Lower leg skin (tissue), 4 donors: Measurements from ENCODE around the gene SLC38A11. TPM values are rescaled to one million over a fixed set of nuclear protein-coding genes. Genes with fewer than 3 reads are reported as not detected.

ENCODE experiments used
- DNase-seq, 2 donors: peaks; one replicate each; pipeline ENCODE4 v3.0.0-alpha.2; 2019; ENCODE audit warnings: low spot score in 2 of 2
- H3K4me3 ChIP-seq: fragments of 200-600 bp; sonication (generic); 2 replicates; pipeline ENCODE4 v1.5.1; 2017; ENCODE audit warnings: mild to moderate bottlenecking, low read depth; ENCODE audit not compliant: poor library complexity, severe bottlenecking
- POLR2A ChIP-seq, 2 donors: fragments of 450-650 bp; IDR thresholded peaks; one replicate each; pipeline ENCODE4 v1.6.1; 2016 to 2017; ENCODE audit warnings: antibody characterized with exemption in 2 of 2, mild to moderate bottlenecking in 1 of 2, moderate library complexity in 1 of 2
- WGBS, 2 donors: methylation state at CpG; one replicate each; pipeline ENCODE4 v1.1.5; 2018; 5-methylcytosine and 5-hydroxymethylcytosine counted together
- intact Hi-C: fragments of 100-400 bp; cut with DNase I; formaldehyde crosslinking; loops from one replicate; pipeline ENCODE4 v1.15.0; 2023; ENCODE audit warnings: low total_unique reads
- total RNA-seq, 4 donors: library from RNA; depleted of rRNA; stranded (reverse); fragments of >200 nt; gene quantifications; one replicate each; pipeline ENCODE4 v1.1.0, GENCODE V29; 2016
- TF ChIP-seq, protein P1 (sequence below), 3 donors: fragments of 450-650 bp; IDR thresholded peaks; one replicate each; pipeline ENCODE4 v1.5.1; 2016; ENCODE audit warnings: antibody characterized with exemption in 3 of 3, mild to moderate bottlenecking in 3 of 3, moderate library complexity in 2 of 3

Gene SLC38A11
- total RNA-seq, 4 donors from 2014 or later = 0.32 to 2.9 (median 0.52) TPM; not detected in 1

DNA sequence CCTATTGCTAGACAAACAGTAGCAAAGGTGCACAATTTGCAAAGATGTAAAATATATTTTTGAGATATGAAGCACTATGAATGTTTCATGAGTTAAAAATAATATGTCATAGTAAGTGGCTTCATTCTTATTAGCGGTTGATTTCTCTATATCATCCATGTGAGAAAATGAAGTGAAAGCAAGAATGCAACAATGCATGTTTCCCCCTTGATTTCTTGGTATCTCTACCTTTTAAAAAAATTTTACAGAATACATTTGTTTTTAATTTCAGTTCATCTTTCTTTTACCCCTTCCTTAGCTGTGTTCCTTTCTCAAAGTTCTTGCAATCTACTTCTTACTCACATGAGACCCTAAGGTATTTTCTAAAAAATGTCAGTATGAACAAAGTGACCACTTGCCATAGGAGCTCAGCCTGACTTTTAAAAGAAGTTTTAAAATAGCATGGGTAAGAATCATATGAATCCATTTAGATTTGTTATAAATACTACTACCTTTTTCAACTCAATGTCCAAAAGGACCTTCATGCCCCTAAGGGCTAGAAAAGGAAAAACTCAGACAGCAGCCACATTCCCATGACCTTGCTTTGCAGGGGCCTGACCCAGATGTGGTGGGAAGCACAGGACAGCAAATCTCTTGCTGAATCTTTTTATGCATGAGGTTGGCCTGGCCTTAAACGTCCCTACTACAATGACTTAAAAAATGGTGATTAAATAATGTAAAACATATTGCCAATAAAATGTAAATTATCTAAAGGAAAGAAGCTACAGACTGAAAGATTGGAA lies 14.8 kb upstream of the SLC38A11 start:
- DNase-seq = no peak
- H3K4me3 ChIP-seq = no peak overlapping the region
- TF ChIP-seq, protein P1, sequence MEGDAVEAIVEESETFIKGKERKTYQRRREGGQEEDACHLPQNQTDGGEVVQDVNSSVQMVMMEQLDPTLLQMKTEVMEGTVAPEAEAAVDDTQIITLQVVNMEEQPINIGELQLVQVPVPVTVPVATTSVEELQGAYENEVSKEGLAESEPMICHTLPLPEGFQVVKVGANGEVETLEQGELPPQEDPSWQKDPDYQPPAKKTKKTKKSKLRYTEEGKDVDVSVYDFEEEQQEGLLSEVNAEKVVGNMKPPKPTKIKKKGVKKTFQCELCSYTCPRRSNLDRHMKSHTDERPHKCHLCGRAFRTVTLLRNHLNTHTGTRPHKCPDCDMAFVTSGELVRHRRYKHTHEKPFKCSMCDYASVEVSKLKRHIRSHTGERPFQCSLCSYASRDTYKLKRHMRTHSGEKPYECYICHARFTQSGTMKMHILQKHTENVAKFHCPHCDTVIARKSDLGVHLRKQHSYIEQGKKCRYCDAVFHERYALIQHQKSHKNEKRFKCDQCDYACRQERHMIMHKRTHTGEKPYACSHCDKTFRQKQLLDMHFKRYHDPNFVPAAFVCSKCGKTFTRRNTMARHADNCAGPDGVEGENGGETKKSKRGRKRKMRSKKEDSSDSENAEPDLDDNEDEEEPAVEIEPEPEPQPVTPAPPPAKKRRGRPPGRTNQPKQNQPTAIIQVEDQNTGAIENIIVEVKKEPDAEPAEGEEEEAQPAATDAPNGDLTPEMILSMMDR (IDR thresholded peaks at IDR 0.05) = no peak
- TF ChIP-seq POLR2A (IDR thresholded peaks at IDR 0.05) = no peak
- intact Hi-C loops = no loop called here
- WGBS, 2 donors = 64 to 68% methylated on average over 2 of the region's 2 CpGs

DNA sequence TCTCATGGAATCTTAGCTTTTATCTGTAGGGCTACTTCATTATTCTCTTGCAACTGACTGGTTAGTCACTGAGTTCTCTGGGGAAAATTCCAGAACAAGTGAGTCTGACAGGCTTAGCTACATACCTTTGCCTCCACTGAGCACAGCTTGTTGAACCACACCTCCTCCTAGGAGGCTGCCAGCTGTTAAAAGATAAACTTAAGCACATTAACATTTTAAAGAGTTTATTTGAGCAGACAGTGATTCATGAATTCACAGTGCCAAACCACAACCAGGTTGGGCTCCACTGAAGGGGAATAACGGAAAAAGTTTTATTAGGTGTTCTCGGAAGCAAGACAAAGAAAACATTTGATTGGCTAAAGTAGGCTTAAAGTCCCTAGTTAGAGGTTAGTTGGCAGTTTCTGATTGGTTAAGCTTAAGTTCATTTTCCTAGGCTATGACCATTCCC lies 12.5 kb upstream of the SLC38A11 start:
- DNase-seq = no peak
- intact Hi-C loops = no loop called here
- H3K4me3 ChIP-seq = no peak overlapping the region
- WGBS, 2 donors = 61 to 70% methylated on average over 2 of the region's 2 CpGs
- TF ChIP-seq POLR2A (IDR thresholded peaks at IDR 0.05) = no peak
- TF ChIP-seq, protein P1 (IDR thresholded peaks at IDR 0.05) = no peak

DNA sequence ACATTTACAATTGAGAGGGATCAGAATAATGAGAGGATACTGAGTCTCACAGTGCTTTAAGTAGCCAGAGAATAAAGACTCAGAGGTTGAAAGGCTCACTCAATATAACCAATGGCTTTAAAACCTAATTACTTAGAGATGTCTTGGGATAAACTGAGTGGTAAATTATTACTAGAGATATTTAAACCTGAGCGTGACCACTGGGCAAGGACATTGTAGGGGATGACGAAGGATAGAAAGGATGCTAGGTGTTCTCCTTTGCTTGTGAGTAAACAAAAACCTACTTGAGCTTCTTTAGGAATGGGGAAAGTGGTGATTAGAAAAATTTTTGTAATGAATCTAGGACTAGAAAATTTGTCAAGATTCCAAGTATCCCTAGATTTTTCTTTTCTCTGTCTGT lies 12.0 kb upstream of the SLC38A11 start:
- intact Hi-C loops = no loop called here
- TF ChIP-seq, protein P1 (IDR thresholded peaks at IDR 0.05) = no peak
- TF ChIP-seq POLR2A (IDR thresholded peaks at IDR 0.05) = no peak
- H3K4me3 ChIP-seq = no peak overlapping the region
- WGBS, 2 donors = 90 to 98% methylated on average over 2 of the region's 2 CpGs
- DNase-seq = no peak

DNA sequence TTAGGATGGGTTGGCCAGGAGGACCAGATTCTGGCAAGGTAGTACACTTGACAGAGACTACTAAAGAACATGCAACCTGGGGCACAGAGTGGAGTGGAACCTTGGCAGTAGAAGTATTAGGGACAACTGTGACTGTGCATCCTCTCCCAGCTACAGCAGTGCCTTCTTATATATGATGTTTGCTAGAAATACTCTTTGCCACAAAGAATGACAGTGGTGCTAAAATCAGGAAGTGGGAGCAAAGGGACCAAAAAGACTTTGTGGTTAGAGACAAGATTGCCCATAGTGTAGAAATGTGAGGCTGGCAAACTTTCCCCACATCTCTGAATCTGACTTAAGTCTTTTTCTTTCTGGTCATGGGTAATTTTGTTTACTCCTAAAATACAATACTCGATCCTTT lies 9.4 kb upstream of the SLC38A11 start:
- intact Hi-C loops = no loop called here
- WGBS, 2 donors = 64 to 74% methylated on average over 1 of the region's 1 CpG
- no peak overlapping the region for H3K4me3 ChIP-seq
- TF ChIP-seq POLR2A (IDR thresholded peaks at IDR 0.05) = no peak
- TF ChIP-seq, protein P1 (IDR thresholded peaks at IDR 0.05) = no peak
- DNase-seq = no peak

DNA sequence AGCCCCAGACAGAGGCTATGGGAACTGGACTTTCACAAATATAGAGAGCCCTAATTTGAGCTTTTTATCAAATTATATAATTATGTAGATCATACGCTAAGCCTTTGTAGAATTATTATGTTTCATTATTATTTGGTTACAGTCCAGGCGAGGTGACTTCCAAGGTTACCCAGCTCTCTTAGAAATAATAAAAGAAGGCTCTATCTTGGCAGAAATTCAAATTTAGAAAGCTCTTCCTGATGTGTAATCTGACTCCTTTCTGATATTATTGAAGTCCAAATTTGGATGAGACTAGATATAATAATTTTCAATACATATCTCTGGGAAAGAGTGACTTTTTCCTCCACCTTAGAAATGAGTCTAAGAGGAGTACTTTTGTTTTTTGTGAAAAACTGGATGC lies 4.8 kb upstream of the SLC38A11 start:
- DNase-seq = no peak
- 71 to 72% methylated on average over 2 of the region's 2 CpGs for WGBS, 2 donors
- intact Hi-C loops = no loop called here
- H3K4me3 ChIP-seq = no peak overlapping the region
- TF ChIP-seq POLR2A (IDR thresholded peaks at IDR 0.05) = no peak
- TF ChIP-seq, protein P1 (IDR thresholded peaks at IDR 0.05) = no peak

DNA sequence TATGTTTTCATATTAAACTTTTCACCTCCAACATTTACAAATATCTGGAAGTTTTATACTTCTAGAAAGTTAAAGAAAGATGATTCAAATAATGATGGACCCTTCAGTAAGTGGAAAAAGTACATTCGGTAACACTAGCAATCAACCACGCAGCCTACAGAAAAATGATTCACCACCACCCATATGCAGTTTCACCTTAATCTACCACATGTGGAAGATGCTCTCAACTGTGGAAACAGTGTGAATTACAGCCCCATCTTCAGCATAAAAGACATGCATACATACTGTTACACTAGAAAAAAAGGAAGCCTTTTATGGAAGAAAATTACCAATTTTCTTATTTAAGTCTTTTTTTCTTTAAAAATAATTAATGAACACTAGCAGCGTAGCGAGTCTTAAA lies 1.1 kb downstream of the SLC38A11 start:
- intact Hi-C loops = no loop called here
- no peak for DNase-seq
- TF ChIP-seq, protein P1 (IDR thresholded peaks at IDR 0.05) = no peak
- TF ChIP-seq POLR2A (IDR thresholded peaks at IDR 0.05) = no peak
- H3K4me3 ChIP-seq = no peak overlapping the region
- 88 to 91% methylated on average over 4 of the region's 4 CpGs for WGBS, 2 donors
